Frontal cortex (tissue), 4 donors: ENCODE results near the gene RPRM. TPM values are rescaled to one million over a fixed set of nuclear protein-coding genes. Genes with fewer than 3 reads are reported as not detected.
"Not testable (repeated sequence)": the region's sequence is repeated elsewhere in the genome, so short reads cannot be mapped to it uniquely, and the experiment has no call there.

Experiments used
- DNase-seq, 2 donors: peaks; one replicate each; pipeline ENCODE4 v3.0.0; 2012; ENCODE audit warnings: low spot score in 2 of 2
- FAIRE-seq: peaks from 2 replicates; lab custom pipeline; 2012; peaks lifted over from hg19 to GRCh38; lab: Jason Lieb, UNC
- total RNA-seq: library from RNA; depleted of rRNA; stranded (reverse); fragments of >200 nt; gene quantifications from one replicate; pipeline ENCODE4 v1.2.3, GENCODE V29; 2014
- donor health status: control.
- donor health status: control.
- donor health status: control.

The RPRM gene
- 154 TPM for total RNA-seq

GRCh38 chr2:153478289-153479261, at the start of gene RPRM:
Gene RPRM, minus strand, starts transcription at chr2:153478762. Its CDS starts 197 bp downstream, at chr2:153478565.
- no peak for FAIRE-seq
- DNase-seq = peak; percentile 73 to 77

- peak in 1 of 2 donors; percentile 18 for DNase-seq
Observed at GRCh38 chr2:153519257-153519875, 40.8 kb upstream of the RPRM start.

GRCh38 chr2:153512331-153512730, 33.8 kb upstream of the RPRM start:
- no peak for DNase-seq
- FAIRE-seq = no peak

More at GRCh38 chr2:153519257-153519875, 40.8 kb upstream of the RPRM start:
- FAIRE-seq = peak; percentile 67

- DNase-seq (no peak), FAIRE-seq (no peak)
Observed at GRCh38 chr2:153510996-153511395, 32.4 kb upstream of the RPRM start.

- FAIRE-seq = no peak
Observed at GRCh38 chr2:153509133-153509532, 30.6 kb upstream of the RPRM start.

GRCh38 chr2:153506499-153506898, 27.9 kb upstream of the RPRM start:
- FAIRE-seq, DNase-seq: not testable (repeated sequence)

More at GRCh38 chr2:153509133-153509532, 30.6 kb upstream of the RPRM start:
- no peak for DNase-seq

- no peak for DNase-seq
- FAIRE-seq = no peak
Observed at GRCh38 chr2:153499439-153499838, 20.9 kb upstream of the RPRM start.

GRCh38 chr2:153497938-153498629, 19.5 kb upstream of the RPRM start:
- DNase-seq = no peak
- FAIRE-seq = no peak

GRCh38 chr2:153495725-153496124, 17.2 kb upstream of the RPRM start:
- DNase-seq (no peak), FAIRE-seq (no peak)

GRCh38 chr2:153488072-153488471, 9.5 kb upstream of the RPRM start:
- FAIRE-seq (no peak), DNase-seq (no peak)

- DNase-seq = no peak
- FAIRE-seq = no peak
Observed at GRCh38 chr2:153487448-153487847, 8.9 kb upstream of the RPRM start.

- no peak for FAIRE-seq
Observed at GRCh38 chr2:153479573-153479972, 1.0 kb upstream of the RPRM start.

GRCh38 chr2:153477636-153478288, 800 bp downstream of the RPRM start:
- DNase-seq (peak in 1 of 2 donors; percentile 27), FAIRE-seq (no peak)

More at GRCh38 chr2:153479573-153479972, 1.0 kb upstream of the RPRM start:
- no peak for DNase-seq

GRCh38 chr2:153476816-153477635, 1.5 kb downstream of the RPRM start:
- FAIRE-seq = no peak
- DNase-seq = peak; percentile 18

- DNase-seq (no peak), FAIRE-seq (no peak)
Observed at GRCh38 chr2:153476491-153476815, 2.1 kb downstream of the RPRM start.

GRCh38 chr2:153474876-153475435, 3.6 kb downstream of the RPRM start:
- no peak for FAIRE-seq
- no peak for DNase-seq

- DNase-seq (no peak), FAIRE-seq (no peak)
Observed at GRCh38 chr2:153474407-153474806, 4.2 kb downstream of the RPRM start.

GRCh38 chr2:153470867-153471266, 7.7 kb downstream of the RPRM start:
- no peak for FAIRE-seq
- no peak for DNase-seq

- DNase-seq = no peak
- FAIRE-seq = no peak
Observed at GRCh38 chr2:153464395-153464794, 14.2 kb downstream of the RPRM start.
